ENCODE measurements around the gene RAB44.
A peak's percentile ranks its signal among the peaks of the same experiment; 100 is the strongest.

The RAB44 gene

GRCh38 chr6:36670271-36670670 lies 27.4 kb upstream of the RAB44 start:
- DNase-seq = no peak

DNA sequence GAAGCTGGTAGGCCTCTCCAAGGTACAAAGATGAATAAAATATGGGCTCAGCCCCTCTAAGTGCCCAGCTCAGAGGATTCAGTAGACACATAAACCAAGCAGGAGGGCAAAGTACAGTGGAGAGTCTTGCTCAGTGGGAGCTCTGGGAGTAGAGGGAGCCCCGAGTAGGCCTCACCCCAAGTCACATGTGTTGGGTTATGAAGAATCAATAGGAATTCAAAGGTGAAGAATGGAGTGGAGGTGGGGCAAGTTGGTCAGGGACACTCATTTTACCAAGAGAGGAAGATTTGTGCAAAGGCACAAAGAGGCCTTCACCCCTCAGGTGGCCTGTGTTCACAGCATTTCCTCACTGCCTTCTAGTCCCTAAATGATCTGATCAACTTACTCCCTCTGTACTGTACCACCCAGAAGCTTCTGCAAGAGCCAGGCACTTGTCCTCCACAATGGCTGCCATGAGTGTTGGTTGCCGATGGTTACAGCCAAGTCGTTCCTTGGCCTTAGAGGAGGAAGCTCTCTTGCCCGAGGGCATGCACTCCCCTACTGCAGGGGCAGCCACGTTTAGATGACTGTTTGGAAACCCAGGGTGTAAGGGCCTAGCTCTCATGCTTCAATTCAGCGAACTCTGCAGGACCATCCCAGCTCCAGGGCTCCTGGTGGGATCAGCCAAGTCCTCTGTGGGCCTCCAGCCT lies 25.8 kb upstream of the RAB44 start:
- peak in 1 of 2 donors; percentile 29 for DNase-seq

GRCh38 chr6:36673882-36674281 lies 23.7 kb upstream of the RAB44 start:
- DNase-seq = no peak

- DNase-seq = no peak
These were observed 22.7 kb upstream of the RAB44 start for GRCh38 chr6:36674942-36675341.

DNA sequence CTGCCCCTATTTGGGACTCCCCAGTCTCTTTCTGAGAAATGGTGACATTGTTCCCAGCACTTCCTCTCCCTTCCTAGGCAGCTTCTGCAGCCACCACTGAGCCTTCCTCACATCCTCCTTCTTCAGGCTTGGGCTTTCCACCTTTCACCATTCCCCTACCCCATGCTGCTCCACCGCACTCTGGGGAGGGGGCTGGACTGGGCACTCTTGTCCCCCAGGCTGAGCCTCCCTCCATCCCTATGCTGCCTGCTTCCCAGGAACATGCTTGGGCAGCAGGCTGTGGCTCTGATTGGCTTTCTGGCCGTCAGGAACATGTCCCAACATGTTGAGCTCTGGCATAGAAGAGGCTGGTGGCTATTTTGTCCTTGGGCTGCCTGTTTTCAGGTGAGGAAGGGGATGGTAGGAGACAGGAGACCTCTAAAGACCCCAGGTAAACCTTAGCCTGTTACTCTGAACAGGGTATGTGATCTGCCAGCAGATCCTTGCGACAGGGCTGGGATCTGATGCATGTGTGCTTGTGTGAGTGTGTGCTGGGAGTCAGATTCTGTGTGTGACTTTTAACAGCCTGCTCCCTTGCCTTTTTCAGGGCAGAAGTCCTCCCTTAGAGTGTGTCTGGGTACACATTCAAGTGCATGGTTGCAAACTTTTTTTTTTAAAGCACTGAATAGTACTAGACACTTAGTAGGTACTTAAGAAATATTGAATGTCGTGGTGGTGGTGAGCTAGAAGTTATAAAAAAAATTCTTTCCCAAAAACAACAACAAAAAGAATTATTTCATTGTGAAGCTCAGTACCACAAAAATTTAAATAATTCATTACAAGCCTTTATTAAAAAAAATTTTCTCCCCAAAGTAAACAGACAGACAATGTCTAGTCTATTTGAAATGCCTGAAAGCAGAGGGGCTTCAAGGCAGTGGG lies 21.2 kb upstream of the RAB44 start:
- peak in 1 of 2 donors; percentile 55 for DNase-seq

- DNase-seq = peak in 1 of 2 donors; percentile 24
These were observed 20.4 kb upstream of the RAB44 start for GRCh38 chr6:36677059-36677749.

- no peak for DNase-seq
These were observed 19.7 kb upstream of the RAB44 start for GRCh38 chr6:36677753-36678487.

GRCh38 chr6:36678488-36679042 lies 19.1 kb upstream of the RAB44 start, which contains the start of gene CDKN1A:
CDKN1A (plus strand) TSS chr6:36678714; CDS start chr6:36684102, 5,388 bp downstream.
- DNase-seq = peak; percentile 96 to 98

DNA sequence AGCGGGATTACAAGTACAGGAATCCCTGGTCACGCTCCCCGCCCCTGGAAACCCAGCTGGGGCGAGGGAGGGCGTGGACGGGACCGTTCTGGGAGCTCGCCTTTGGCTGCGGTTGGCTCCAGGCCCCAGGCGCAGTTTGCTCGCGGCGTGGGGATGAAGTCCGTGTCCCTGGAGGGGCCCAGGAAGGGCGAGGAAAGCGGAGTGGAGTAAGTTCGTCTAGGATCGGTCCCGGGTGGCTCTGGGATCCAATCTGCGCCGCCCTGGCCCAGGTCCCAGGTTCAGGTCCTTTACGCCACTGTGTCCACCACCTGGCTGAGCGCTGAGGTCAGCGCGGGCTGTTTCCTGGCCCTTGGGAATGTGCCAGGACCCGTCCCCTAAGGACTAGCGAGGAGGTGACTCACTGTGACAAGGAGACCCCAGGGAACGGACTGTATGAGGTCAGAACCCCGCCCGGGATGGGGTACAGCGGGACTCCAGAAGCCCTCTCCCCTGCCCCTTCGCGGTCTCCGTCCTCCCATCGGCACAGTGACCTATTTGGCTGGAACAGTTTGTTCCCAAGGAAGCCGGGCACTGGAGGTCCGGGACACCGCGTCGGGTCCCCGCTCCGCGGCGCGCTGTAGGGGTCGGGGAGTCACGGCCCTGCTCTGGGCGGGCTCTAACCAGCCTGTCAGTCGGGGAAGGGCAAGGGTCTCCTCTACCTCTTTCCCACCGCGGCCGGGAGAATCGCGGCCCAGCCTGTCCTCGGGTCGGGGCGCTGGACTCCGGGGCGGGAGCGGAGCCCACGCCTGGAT lies 18.4 kb upstream of the RAB44 start:
- peak; percentile 32 to 56 for DNase-seq

- peak; percentile 65 to 89 for DNase-seq
These were observed 15.1 kb upstream of the RAB44 start for GRCh38 chr6:36682328-36683144.

DNA sequence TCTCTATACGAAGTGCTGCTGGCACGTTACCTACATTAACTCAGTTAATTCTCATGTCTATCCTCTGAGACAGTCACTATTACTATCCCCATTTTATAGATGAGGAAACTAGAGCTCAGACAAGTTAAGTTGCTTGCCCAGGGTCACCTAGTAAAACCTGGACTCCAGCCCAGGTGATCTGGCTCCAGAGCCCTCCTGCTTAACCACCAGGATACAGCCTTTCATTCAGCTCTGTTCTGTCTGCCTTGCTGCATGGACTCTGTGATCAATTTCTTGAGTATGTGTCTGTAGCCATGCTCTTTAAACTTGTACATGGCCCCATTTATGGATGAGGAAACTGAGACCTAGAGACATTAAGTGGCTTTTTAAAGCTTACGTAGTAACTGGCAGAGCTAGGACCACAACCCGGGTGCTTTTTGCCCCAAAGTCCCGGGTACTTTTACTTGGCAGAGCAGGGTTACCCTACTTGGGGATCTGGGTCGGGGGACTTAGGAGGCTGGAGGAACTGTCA lies 14.4 kb upstream of the RAB44 start:
- DNase-seq = no peak

- no peak for DNase-seq
These were observed 13.8 kb upstream of the RAB44 start for GRCh38 chr6:36683656-36684446.

- DNase-seq = no peak
These were observed 13.2 kb upstream of the RAB44 start for GRCh38 chr6:36684447-36684812.

GRCh38 chr6:36685166-36685924 lies 12.3 kb upstream of the RAB44 start:
- DNase-seq = peak; percentile 38 to 71

GRCh38 chr6:36685926-36686667 lies 11.5 kb upstream of the RAB44 start:
- peak; percentile 70 to 84 for DNase-seq

GRCh38 chr6:36686668-36687513 lies 10.7 kb upstream of the RAB44 start:
- DNase-seq = no peak

All from inflammatory macrophage (primary cell).